SK-N-SH (cell line): ENCODE results near the gene SCN4A. TPM values are rescaled to one million over a fixed set of nuclear protein-coding genes. Genes with fewer than 3 reads are reported as not detected.
"Not testable (repeated sequence)": the region's sequence is repeated elsewhere in the genome, so short reads cannot be mapped to it uniquely, and the experiment has no call there.

Experiments
- CTCF ChIA-PET: fragments of 300-600, 350-600 bp; formaldehyde crosslinking; extraction: SDS; loops from one replicate; lab custom pipeline; 2021; lab: Yijun Ruan, JAX
- POLR2A ChIA-PET: fragments of 350-600 bp; sonication (Branson Sonifier 250); formaldehyde crosslinking; extraction: SDS; loops from one replicate; lab custom pipeline; 2020; ENCODE audit warnings: antibody characterized with exemption, inconsistent platforms; lab: Yijun Ruan, JAX
- DNase-seq: peaks from one replicate; pipeline ENCODE4 v3.0.0; 2012
- H2AFZ ChIP-seq: fragments of 200-600 bp; sonication (generic); 2 replicates; pipeline ENCODE4 v1.8.1; 2016; ENCODE audit warnings: antibody characterized with exemption, mild to moderate bottlenecking, low read depth
- H3F3A ChIP-seq: fragments of 200-600 bp; sonication (generic); replicated peaks from 2 replicates; pipeline ENCODE3; 2016; ENCODE audit warnings: antibody characterized with exemption, mild to moderate bottlenecking; ENCODE audit not compliant: insufficient read depth
- H3K27ac ChIP-seq, 2 experiments: fragments of 200-500 bp in 1 of 2; fragments of 200-600 bp in 1 of 2; sonication (Bioruptor generic) in 1 of 2; sonication (generic), shearing (Covaris generic) in 1 of 2; 2 replicates each; pipeline versions ENCODE4 v1.5.1 to v1.6.1; 2014 to 2016; ENCODE audit warnings: low read depth in 2 of 2, inconsistent platforms in 1 of 2, low read length in 1 of 2, mild to moderate bottlenecking in 1 of 2, mixed read lengths in 1 of 2
- H3K27me3 ChIP-seq: fragments of 200-600 bp; sonication (generic), shearing (Covaris generic); 2 replicates; pipeline ENCODE4 v1.6.1; 2016; ENCODE audit warnings: mixed run types; ENCODE audit not compliant: insufficient read depth
- H3K36me3 ChIP-seq, 2 experiments: fragments of 200-500 bp in 1 of 2; fragments of 200-600 bp in 1 of 2; sonication (Bioruptor generic) in 1 of 2; sonication (generic) in 1 of 2; replicated peaks in 1 of 2; 2 replicates each; pipeline versions ENCODE3 to v1.5.1; 2014 to 2016; ENCODE audit warnings: low read length in 1 of 2, mild to moderate bottlenecking in 1 of 2; ENCODE audit not compliant: insufficient read depth in 2 of 2, control insufficient read depth in 1 of 2
- H3K4me1 ChIP-seq, 2 experiments: fragments of 200-500 bp in 1 of 2; fragments of 200-600 bp in 1 of 2; sonication (Bioruptor generic) in 1 of 2; sonication (generic), shearing (Covaris generic) in 1 of 2; 2 replicates each; pipeline versions ENCODE4 v1.5.1 to v1.6.1; 2014 to 2016; ENCODE audit warnings: low read depth in 1 of 2, low read length in 1 of 2, mixed run types in 1 of 2; ENCODE audit not compliant: insufficient read depth in 2 of 2, control insufficient read depth in 1 of 2
- H3K4me2 ChIP-seq: fragments of 200-600 bp; sonication (generic), shearing (Covaris generic); 2 replicates; pipeline ENCODE4 v1.6.1; 2017; ENCODE audit warnings: mixed run types
- H3K4me3 ChIP-seq, 2 experiments: fragments of 200-500 bp in 1 of 2; fragments of 200-600 bp in 1 of 2; sonication (Bioruptor generic) in 1 of 2; sonication (generic), shearing (Covaris generic) in 1 of 2; 2 replicates each; pipeline versions ENCODE4 v1.5.1 to v1.8.1; 2014 to 2016; ENCODE audit warnings: low read depth in 2 of 2, inconsistent platforms in 1 of 2, low read length in 1 of 2, mild to moderate bottlenecking in 1 of 2, mixed read lengths in 1 of 2, moderate library complexity in 1 of 2
- H3K79me2 ChIP-seq: fragments of 200-600 bp; sonication (generic); 2 replicates; pipeline ENCODE4 v1.8.1; 2017; ENCODE audit warnings: mild to moderate bottlenecking; ENCODE audit not compliant: insufficient read depth
- H3K9ac ChIP-seq: fragments of 200-600 bp; sonication (generic); 2 replicates; pipeline ENCODE4 v1.6.1; 2017; ENCODE audit warnings: mixed run types
- H3K9me2 ChIP-seq: fragments of 200-600 bp; sonication (generic); 2 replicates; pipeline ENCODE4 v1.6.1; 2017; ENCODE audit warnings: mixed run types
- H3K9me3 ChIP-seq: fragments of 200-600 bp; sonication (generic); 2 replicates; pipeline ENCODE4 v1.6.1; 2017; ENCODE audit warnings: mixed run types, mild to moderate bottlenecking, moderate library complexity
- H4K20me1 ChIP-seq: fragments of 200-600 bp; sonication (generic); 2 replicates; pipeline ENCODE4 v1.6.1; 2017; ENCODE audit warnings: mild to moderate bottlenecking, mixed run types; ENCODE audit not compliant: insufficient read depth
- WGBS: methylation state at CpG from one replicate; pipeline ENCODE4 v1.1.6; 2017; ENCODE audit warnings: low lambda C conversion rate; 5-methylcytosine and 5-hydroxymethylcytosine counted together
- polyA plus RNA-seq, 3 experiments: library from polyadenylated mRNA; depleted of rRNA; stranded (reverse); fragments of >200 nt; gene quantifications; 2 replicates each; pipeline ENCODE4 v1.2.3, GENCODE V29; 2012

Gene SCN4A
- polyA plus RNA-seq, 1 of the 3 experiments (the other 2 are of a cell fraction): not detected

GRCh38 chr17:63896524-63897354, 76.0 kb downstream of the SCN4A start, which contains the start of gene CSH1:
TSS of gene CSH1 (minus strand) at chr17:63896574. CDS start at chr17:63896511, 63 bp downstream.
- DNase-seq, POLR2A ChIA-PET: not testable (repeated sequence)

DNA sequence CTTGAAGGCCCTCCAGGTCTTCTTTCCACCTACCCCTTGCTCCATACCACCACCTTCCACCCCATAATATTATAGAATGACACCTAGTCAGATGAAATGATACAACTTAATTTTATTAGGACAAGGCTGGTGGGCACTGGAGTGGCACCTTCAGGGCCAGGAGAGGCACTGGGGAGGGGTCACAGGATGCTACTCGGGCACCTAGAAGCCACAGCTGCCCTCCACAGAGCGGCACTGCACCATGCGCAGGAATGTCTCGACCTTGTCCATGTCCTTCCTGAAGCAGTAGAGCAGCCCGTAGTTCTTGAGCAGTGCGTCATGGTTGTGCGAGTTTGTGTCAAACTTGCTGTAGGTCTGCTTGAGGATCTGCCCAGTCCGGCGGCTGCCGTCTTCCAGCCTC, 77.9 kb downstream of the SCN4A start:
- 56% methylated on average over 3 of the region's 10 CpGs for WGBS
- POLR2A ChIA-PET, H3K9me2 ChIP-seq, H2AFZ ChIP-seq, H3K27me3 ChIP-seq, H3K4me1 ChIP-seq, H3K9me3 ChIP-seq, CTCF ChIA-PET, H3K36me3 ChIP-seq, H4K20me1 ChIP-seq, H3K4me3 ChIP-seq, H3K9ac ChIP-seq, H3F3A ChIP-seq, DNase-seq, H3K27ac ChIP-seq, H3K4me2 ChIP-seq, H3K79me2 ChIP-seq: not testable (repeated sequence)

More at GRCh38 chr17:63896524-63897354, 76.0 kb downstream of the SCN4A start, which contains the start of gene CSH1:
- H3K36me3 ChIP-seq, H2AFZ ChIP-seq, H3K27me3 ChIP-seq, H3K9me3 ChIP-seq, H3K4me1 ChIP-seq, H3K9me2 ChIP-seq, H3K4me2 ChIP-seq, H4K20me1 ChIP-seq, H3K4me3 ChIP-seq, H3K79me2 ChIP-seq, H3F3A ChIP-seq, CTCF ChIA-PET, H3K9ac ChIP-seq, H3K27ac ChIP-seq: not testable (repeated sequence)
- WGBS: 77% methylated on average over 5 of the region's 14 CpGs

DNA sequence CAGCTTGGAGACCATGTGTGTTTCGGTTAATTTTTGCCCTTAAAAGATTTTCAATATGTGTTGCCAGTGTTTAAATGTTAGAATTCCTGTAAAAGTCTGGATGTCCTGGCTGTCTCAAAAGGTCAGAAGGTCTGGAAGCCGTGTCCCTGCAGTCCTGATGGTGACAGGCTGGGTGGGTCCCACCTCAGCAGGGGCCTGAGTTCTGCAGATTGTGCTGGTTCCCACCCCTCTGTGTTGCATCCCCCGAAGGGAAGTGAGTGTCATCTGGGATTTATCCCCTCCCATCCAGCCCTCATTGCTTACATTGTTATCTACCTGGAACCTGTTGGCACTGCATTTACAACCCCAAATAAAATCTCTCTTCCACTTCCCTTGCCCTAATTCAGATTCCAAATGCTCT, 78.7 kb downstream of the SCN4A start:
- POLR2A ChIA-PET, H3K9ac ChIP-seq, H3K27ac ChIP-seq, H3K4me3 ChIP-seq, H3K79me2 ChIP-seq, H3K4me1 ChIP-seq, H3K9me2 ChIP-seq, H4K20me1 ChIP-seq, H3K4me2 ChIP-seq, H3K27me3 ChIP-seq, H3K36me3 ChIP-seq, H3K9me3 ChIP-seq, H3F3A ChIP-seq, DNase-seq, H2AFZ ChIP-seq: not testable (repeated sequence)
- CTCF ChIA-PET: interaction anchor here (1.2 kb wide), 1 partner anchor 135 kb away, joined by 3 read pairs; no protein-coding TSS in a partner anchor
- 60% methylated on average over 2 of the region's 3 CpGs for WGBS

DNA sequence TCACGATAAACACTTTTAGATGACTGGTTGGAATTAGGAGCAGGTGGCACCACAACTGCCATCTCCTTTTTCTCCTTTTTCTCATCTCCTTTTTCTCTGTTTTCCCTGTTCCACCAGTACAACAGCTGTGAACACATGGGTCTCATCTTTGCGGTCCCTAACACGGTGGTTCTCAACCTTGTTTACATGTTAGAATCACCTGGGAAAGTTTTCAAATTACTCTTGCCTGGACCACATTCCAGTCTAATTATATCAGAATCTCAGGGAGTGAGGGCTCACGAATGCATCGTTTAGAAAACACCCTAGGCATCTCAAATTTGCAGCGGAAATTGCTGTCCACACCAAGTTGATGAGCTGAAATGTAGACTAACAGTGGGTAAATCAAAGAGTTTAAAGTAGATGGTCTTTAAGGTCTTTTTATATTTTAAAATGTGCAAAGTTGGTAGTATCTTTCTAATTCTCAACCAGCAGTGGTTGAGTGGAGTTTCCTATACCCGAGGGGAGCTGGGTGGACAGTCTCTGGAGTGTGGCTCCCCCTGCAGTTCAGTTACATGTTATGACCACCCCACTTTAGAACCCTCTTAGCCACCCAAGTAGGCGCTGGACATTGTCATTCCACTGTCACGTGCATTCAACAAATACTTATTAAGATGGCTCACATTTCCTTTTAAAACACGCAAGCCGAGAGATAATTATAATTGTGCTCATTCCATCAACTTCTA, 80.2 kb downstream of the SCN4A start:
- H2AFZ ChIP-seq, H3K79me2 ChIP-seq, H3K27me3 ChIP-seq, H3F3A ChIP-seq, H3K9me3 ChIP-seq, DNase-seq, H3K9ac ChIP-seq, H3K9me2 ChIP-seq, H3K36me3 ChIP-seq, H3K4me3 ChIP-seq, H3K4me1 ChIP-seq, H4K20me1 ChIP-seq, H3K27ac ChIP-seq, H3K4me2 ChIP-seq, POLR2A ChIA-PET: not testable (repeated sequence)
- CTCF ChIA-PET: interaction anchor here (1.1 to 1.4 kb wide), 3 partner anchors 18 to 136 kb away, joined by 3 read pairs; partner anchors contain the start of gene CSHL1
- 79% methylated on average over 11 of the region's 11 CpGs for WGBS
